IPS-15b (cell line): ENCODE measurements around the gene DCHS1.

Source experiments
- H3K27me3 ChIP-seq: one replicate; pipeline ENCODE4 v1.6.1; 2013; ENCODE audit warnings: low read length; ENCODE audit not compliant: control insufficient read depth, insufficient read depth
- H3K36me3 ChIP-seq: one replicate; pipeline ENCODE4 v1.6.1; 2013; ENCODE audit warnings: low read length; ENCODE audit not compliant: control insufficient read depth, insufficient read depth
- H3K4me1 ChIP-seq: one replicate; pipeline ENCODE4 v1.6.1; 2013; ENCODE audit warnings: mild to moderate bottlenecking, low read length; ENCODE audit not compliant: control insufficient read depth, insufficient read depth
- H3K4me3 ChIP-seq: one replicate; pipeline ENCODE4 v1.5.1; 2013; ENCODE audit warnings: low read depth, low read length
- H3K9ac ChIP-seq: one replicate; pipeline ENCODE4 v1.6.1; 2013; ENCODE audit warnings: low read depth, mild to moderate bottlenecking, low read length
- H3K9me3 ChIP-seq: one replicate; pipeline ENCODE4 v1.6.1; 2013; ENCODE audit warnings: mild to moderate bottlenecking, low read length; ENCODE audit not compliant: control insufficient read depth, insufficient read depth

Gene DCHS1

GRCh38 chr11:6629892-6630631 lies 25.5 kb downstream of the DCHS1 start:
- Histone ChIP-seq H3K9me3 (no peaks in the 10 kb centered on the region), H3K9ac (no peak overlapping the region), H3K4me3 (peak overlapping the region; percentile 56), H3K4me1 (no peaks in the 10 kb centered on the region), H3K36me3 (peaks cover 11% of the 10 kb centered on the region), H3K27me3 (peaks cover 33% of the 10 kb centered on the region)

GRCh38 chr11:6629573-6629891 lies 26.1 kb downstream of the DCHS1 start:
- Histone ChIP-seq H3K4me1 (no peaks in the 10 kb centered on the region), H3K9me3 (no peaks in the 10 kb centered on the region), H3K4me3 (peak overlapping the region; percentile 56), H3K36me3 (peaks cover 12% of the 10 kb centered on the region), H3K9ac (no peak overlapping the region), H3K27me3 (peaks cover 33% of the 10 kb centered on the region)

GRCh38 chr11:6628526-6628925 lies 27.1 kb downstream of the DCHS1 start:
- H3K4me1 ChIP-seq = no peaks in the 10 kb centered on the region
- no peak overlapping the region for H3K9ac ChIP-seq
- no peaks in the 10 kb centered on the region for H3K9me3 ChIP-seq
- peaks cover 12% of the 10 kb centered on the region for H3K36me3 ChIP-seq
- H3K27me3 ChIP-seq = peaks cover 33% of the 10 kb centered on the region
- no peak overlapping the region for H3K4me3 ChIP-seq

- Histone ChIP-seq H3K27me3 (peaks cover 33% of the 10 kb centered on the region), H3K4me3 (no peak overlapping the region), H3K36me3 (peaks cover 12% of the 10 kb centered on the region), H3K9ac (no peak overlapping the region), H3K4me1 (no peaks in the 10 kb centered on the region), H3K9me3 (no peaks in the 10 kb centered on the region)
These were observed 27.8 kb downstream of the DCHS1 start for GRCh38 chr11:6627762-6628241.

GRCh38 chr11:6626971-6627761 lies 28.4 kb downstream of the DCHS1 start:
- Histone ChIP-seq H3K9me3 (no peaks in the 10 kb centered on the region), H3K4me1 (no peaks in the 10 kb centered on the region), H3K4me3 (no peak overlapping the region), H3K27me3 (peaks cover 32% of the 10 kb centered on the region), H3K9ac (no peak overlapping the region), H3K36me3 (peaks cover 12% of the 10 kb centered on the region)

- Histone ChIP-seq H3K9ac (no peak overlapping the region), H3K4me3 (no peak overlapping the region), H3K4me1 (no peaks in the 10 kb centered on the region), H3K9me3 (no peaks in the 10 kb centered on the region), H3K36me3 (peaks cover 12% of the 10 kb centered on the region), H3K27me3 (peaks cover 20% of the 10 kb centered on the region)
These were observed 29.7 kb downstream of the DCHS1 start for GRCh38 chr11:6625832-6626420.

- H3K27me3 ChIP-seq = peaks cover 15% of the 10 kb centered on the region
- no peaks in the 10 kb centered on the region for H3K9me3 ChIP-seq
- H3K4me3 ChIP-seq = no peak overlapping the region
- H3K36me3 ChIP-seq = peaks cover 12% of the 10 kb centered on the region
- H3K4me1 ChIP-seq = no peaks in the 10 kb centered on the region
- no peak overlapping the region for H3K9ac ChIP-seq
These were observed 30.3 kb downstream of the DCHS1 start for GRCh38 chr11:6625156-6625831.

GRCh38 chr11:6623391-6624363 lies 31.9 kb downstream of the DCHS1 start:
- H3K36me3 ChIP-seq = peaks cover 12% of the 10 kb centered on the region
- H3K4me3 ChIP-seq = no peak overlapping the region
- H3K9ac ChIP-seq = no peak overlapping the region
- H3K4me1 ChIP-seq = no peaks in the 10 kb centered on the region
- no peaks in the 10 kb centered on the region for H3K9me3 ChIP-seq
- no peaks in the 10 kb centered on the region for H3K27me3 ChIP-seq

GRCh38 chr11:6622261-6623171 lies 33.1 kb downstream of the DCHS1 start:
- H3K9me3 ChIP-seq = no peaks in the 10 kb centered on the region
- H3K9ac ChIP-seq = no peak overlapping the region
- no peaks in the 10 kb centered on the region for H3K27me3 ChIP-seq
- H3K4me1 ChIP-seq = no peaks in the 10 kb centered on the region
- H3K4me3 ChIP-seq = no peak overlapping the region
- H3K36me3 ChIP-seq = peaks cover 12% of the 10 kb centered on the region

- H3K4me1 ChIP-seq = no peaks in the 10 kb centered on the region
- H3K9me3 ChIP-seq = no peaks in the 10 kb centered on the region
- peaks cover 8% of the 10 kb centered on the region for H3K36me3 ChIP-seq
- H3K4me3 ChIP-seq = no peak overlapping the region
- H3K27me3 ChIP-seq = no peaks in the 10 kb centered on the region
- H3K9ac ChIP-seq = peak overlapping the region; percentile 32
These were observed 33.8 kb downstream of the DCHS1 start for GRCh38 chr11:6621711-6622211.
